NB4 (cell line): ENCODE results near the gene GRAMD4.

Experiments
- MYC ChIP-seq: IDR thresholded peaks from 2 replicates; pipeline ENCODE4 v1.6.1; 2011; ENCODE audit warnings: low read depth, low read length
- POLR2A ChIP-seq: IDR thresholded peaks from 2 replicates; pipeline ENCODE4 v1.6.1; 2011; ENCODE audit warnings: mild to moderate bottlenecking; ENCODE audit not compliant: insufficient read length; ENCODE audit errors: extremely low read depth
- TF ChIP-seq, protein P1 (sequence below): IDR thresholded peaks from one replicate; pipeline ENCODE4 v1.5.1; 2012; ENCODE audit warnings: low read depth, low read length

DNA sequence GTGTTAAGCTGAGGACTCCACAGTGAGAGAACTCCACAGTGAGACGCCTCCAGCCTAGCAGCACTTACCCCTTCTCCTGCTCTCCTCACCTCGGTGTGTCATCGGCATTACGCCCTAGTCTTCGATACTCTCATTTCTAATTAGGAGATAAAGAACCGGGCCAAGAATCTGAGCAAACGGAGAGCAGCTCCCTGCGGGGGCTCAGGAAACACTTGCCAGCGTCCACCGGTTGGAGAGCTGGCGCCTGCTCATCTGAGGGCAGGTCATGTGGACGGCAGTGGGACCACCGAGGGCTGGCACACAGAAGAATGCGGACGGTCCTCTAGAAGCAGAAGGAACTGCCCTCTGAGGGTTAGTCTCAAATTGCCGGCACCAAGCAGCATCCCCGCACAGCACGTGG, 104.9 kb downstream of the GRAMD4 start:
- TF ChIP-seq, protein P1, sequence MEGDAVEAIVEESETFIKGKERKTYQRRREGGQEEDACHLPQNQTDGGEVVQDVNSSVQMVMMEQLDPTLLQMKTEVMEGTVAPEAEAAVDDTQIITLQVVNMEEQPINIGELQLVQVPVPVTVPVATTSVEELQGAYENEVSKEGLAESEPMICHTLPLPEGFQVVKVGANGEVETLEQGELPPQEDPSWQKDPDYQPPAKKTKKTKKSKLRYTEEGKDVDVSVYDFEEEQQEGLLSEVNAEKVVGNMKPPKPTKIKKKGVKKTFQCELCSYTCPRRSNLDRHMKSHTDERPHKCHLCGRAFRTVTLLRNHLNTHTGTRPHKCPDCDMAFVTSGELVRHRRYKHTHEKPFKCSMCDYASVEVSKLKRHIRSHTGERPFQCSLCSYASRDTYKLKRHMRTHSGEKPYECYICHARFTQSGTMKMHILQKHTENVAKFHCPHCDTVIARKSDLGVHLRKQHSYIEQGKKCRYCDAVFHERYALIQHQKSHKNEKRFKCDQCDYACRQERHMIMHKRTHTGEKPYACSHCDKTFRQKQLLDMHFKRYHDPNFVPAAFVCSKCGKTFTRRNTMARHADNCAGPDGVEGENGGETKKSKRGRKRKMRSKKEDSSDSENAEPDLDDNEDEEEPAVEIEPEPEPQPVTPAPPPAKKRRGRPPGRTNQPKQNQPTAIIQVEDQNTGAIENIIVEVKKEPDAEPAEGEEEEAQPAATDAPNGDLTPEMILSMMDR = no peak
- TF ChIP-seq POLR2A (no peak), MYC (no peak)
